DMS114 treated with DMSO at 0.1 percent for 48 hours (cell line): ENCODE results near the gene MROH8.
"Not testable (repeated sequence)": the region's sequence is repeated elsewhere in the genome, so short reads cannot be mapped to it uniquely, and the experiment has no call there.

ENCODE experiments used
- DNase-seq: peaks from one replicate; lab custom pipeline; 2025; ENCODE audit not compliant: unreplicated experiment; lab: John Stamatoyannopoulos, UW

MROH8 gene

GRCh38 chr20:37095599-37096414, 83.5 kb downstream of the MROH8 start, which contains the start of gene RBL1:
Gene RBL1, minus strand, starts transcription at chr20:37095997. Its CDS starts 69 bp downstream, at chr20:37095928.
- peak; percentile 77 for DNase-seq

- DNase-seq = no peak
These were observed 84.2 kb downstream of the MROH8 start for GRCh38 chr20:37095108-37095598.

GRCh38 chr20:37090407-37090806, 88.9 kb downstream of the MROH8 start:
- DNase-seq = no peak

- DNase-seq = no peak
These were observed 97.5 kb downstream of the MROH8 start for GRCh38 chr20:37081717-37082289.

- DNase-seq = no peak
These were observed 102.3 kb downstream of the MROH8 start for GRCh38 chr20:37077009-37077408.

GRCh38 chr20:37075932-37076685, 103.2 kb downstream of the MROH8 start:
- DNase-seq = no peak

- DNase-seq = no peak
These were observed 106.8 kb downstream of the MROH8 start for GRCh38 chr20:37072293-37073196.

GRCh38 chr20:37071481-37071911, 107.9 kb downstream of the MROH8 start:
- no peak for DNase-seq

- not testable (repeated sequence) for DNase-seq
These were observed 109.8 kb downstream of the MROH8 start for GRCh38 chr20:37069563-37069962.

- no peak for DNase-seq
These were observed 113.2 kb downstream of the MROH8 start for GRCh38 chr20:37066168-37066567.

GRCh38 chr20:37055276-37055675, 124.1 kb downstream of the MROH8 start:
- no peak for DNase-seq

- DNase-seq = no peak
These were observed 126.0 kb downstream of the MROH8 start for GRCh38 chr20:37053230-37053950.
